Eye (tissue), 1 donor: ENCODE results near the gene PSMB10.
A peak's percentile ranks its signal among the peaks of the same experiment; 100 is the strongest.

Experiments
- DNase-seq: peaks from one replicate; pipeline ENCODE4 v3.0.0-alpha.2; 2015

PSMB10 gene

GRCh38 chr16:67888331-67888730, 48.3 kb downstream of the PSMB10 start:
- peak; percentile 38 for DNase-seq

GRCh38 chr16:67886387-67886786, 50.3 kb downstream of the PSMB10 start:
- no peak for DNase-seq

- no peak for DNase-seq
Measured at GRCh38 chr16:67885976-67886375, 50.7 kb downstream of the PSMB10 start.

- DNase-seq = no peak
Measured at GRCh38 chr16:67885545-67885944, 51.1 kb downstream of the PSMB10 start.

GRCh38 chr16:67884684-67885083, 52.0 kb downstream of the PSMB10 start, which contains the start of gene NRN1L:
NRN1L (plus strand) TSS chr16:67884885; CDS start chr16:67884904, 19 bp downstream.
- DNase-seq = peak; percentile 92
